GM21381 (cell line): ENCODE measurements around the gene EIF2B4.

Experiments used
- ATAC-seq: cut with Tn5 transposase; IDR thresholded peaks from one replicate; pipeline ENCODE4 v1.9.1; 2021; ENCODE audit warnings: mild to moderate bottlenecking, moderate library complexity; ENCODE audit not compliant: unreplicated experiment

Gene EIF2B4

GRCh38 chr2:27370026-27370815 is at the start of gene EIF2B4, which contains the start of gene SNX17:
Gene EIF2B4, minus strand, starts transcription at chr2:27370338. Its CDS starts 24 bp downstream, at chr2:27370314.
Gene SNX17, plus strand, starts transcription at chr2:27370616. Its CDS starts 128 bp downstream, at chr2:27370744.
- peak; percentile 89 for ATAC-seq

DNA sequence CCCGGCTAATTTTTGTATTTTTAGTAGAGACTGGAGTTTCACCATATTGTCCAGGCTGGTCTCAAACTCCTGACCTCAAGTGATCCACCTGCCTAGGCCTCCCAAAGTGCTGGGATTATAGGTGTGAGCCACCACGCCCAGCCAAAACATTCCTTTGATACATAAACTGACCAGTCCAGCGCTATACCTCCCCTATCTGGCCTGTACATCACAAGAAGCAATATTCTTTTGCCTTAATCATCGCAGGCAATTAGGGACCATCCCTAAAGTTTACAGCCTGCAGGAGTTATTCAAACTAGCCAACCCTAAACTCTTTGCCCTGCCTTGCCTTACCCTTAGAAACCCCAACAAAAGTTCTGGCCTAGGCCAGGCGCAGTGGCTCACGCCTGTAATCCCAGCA is 46.0 kb upstream of the EIF2B4 start:
- no peak for ATAC-seq

DNA sequence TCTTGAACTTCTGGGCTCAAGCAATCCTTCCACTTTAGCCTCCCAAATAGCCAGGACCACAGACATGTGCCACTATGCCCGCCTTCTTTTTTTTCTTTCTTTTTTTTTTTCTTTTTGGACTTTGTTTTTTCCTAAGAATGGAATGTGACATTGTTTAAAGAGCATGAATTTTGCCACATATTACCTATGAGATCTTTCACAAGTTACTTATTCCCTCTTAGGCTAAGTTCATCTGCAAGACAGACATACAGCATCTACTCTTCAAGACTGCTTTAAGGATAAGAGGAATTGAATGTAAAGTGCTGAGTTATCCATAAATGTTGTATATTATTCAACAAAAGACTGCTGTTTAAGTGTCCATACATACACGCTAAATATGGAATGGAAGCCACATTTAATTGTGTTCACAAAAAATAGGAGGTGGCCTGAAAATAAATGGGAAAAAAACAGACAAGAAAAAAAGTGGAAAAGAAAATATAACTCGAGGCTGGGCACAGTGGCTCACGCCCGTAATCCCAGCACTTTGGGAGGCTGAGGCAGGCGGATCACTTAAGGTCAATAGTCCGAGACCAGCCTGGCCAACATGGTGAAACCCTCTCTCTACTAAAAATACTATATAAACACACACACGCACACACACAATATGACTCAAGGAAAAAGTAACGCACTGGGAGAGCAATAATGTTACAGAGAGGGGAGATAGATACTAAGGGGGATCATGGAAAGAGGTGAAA is 42.4 kb upstream of the EIF2B4 start:
- ATAC-seq: no peak

DNA sequence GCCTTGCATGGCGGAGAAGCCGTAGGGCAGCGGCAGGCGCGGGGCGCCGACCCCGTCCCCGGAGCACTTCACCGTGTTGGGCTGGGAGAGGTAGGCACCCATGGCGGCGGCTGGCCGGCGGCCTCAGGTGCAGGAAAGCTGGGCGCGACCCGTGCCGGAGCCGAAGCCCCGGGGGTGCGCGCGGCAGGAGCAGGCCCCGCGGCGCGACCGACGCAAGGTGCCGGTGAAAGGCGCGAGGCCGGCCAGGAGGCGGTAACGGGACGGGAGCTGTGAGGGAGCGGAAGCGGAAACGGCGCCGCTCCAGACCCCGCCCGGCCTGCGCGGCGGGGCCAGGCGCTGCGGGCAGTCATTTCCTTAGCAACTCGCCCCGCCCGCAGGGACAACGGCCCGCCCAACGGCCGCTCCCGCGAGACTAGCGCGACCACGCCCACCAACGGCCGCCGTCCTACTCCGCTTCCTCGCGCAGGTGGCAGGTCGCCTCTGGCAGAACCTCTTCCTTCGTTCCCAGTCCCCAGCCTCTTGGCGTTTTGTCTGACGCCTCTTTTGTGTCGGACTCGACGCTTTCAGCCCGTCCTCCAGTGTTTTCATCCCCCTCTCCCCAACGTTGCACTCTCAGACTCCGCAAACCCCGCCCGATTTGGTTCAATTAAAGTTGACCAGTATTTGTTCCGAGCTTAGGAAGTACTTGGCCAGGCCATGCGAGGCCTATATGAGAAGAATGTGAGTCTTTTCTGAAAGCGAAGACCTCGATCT is 39.4 kb upstream of the EIF2B4 start, which contains the start of gene PPM1G:
Gene PPM1G, minus strand, starts transcription at position 271 of the 753 bp plus-strand sequence. Its CDS starts 169 bp downstream, at position 102.
- ATAC-seq: peak; percentile 95

DNA sequence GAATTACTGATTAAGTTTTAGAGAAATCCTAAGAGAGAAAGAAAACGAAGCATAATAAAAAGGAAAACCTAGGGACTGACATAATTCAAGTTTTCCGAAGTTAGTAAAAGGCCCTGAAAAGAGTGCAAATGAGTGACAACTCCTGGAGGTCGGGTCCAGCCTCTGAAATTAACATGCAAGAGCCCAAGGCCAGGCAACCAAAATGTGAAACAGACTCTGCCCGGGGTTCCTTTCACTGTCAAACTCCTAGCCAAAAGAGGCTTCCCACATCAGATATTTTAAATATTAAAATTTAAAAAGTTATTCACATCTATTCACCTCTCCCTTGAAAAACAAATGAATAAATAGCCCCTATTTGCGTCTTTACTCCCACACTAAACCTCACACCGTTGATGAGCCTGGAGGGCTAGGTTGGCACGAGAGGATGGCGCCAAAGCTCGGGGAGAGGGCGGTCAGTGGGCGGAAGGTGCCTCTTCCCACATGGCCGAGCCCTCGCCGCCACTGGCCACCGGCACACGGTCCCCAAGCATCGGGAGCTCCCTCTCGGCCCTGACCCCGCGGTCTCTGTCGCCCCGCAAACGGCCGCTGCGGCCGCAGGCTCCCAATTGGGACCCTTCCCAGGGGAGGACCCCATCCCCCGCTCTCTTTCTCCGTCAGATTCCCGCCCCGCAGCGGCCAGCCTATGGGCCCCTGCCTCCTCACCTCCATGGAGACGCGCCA is 38.6 kb upstream of the EIF2B4 start:
- peak; percentile 22 for ATAC-seq

DNA sequence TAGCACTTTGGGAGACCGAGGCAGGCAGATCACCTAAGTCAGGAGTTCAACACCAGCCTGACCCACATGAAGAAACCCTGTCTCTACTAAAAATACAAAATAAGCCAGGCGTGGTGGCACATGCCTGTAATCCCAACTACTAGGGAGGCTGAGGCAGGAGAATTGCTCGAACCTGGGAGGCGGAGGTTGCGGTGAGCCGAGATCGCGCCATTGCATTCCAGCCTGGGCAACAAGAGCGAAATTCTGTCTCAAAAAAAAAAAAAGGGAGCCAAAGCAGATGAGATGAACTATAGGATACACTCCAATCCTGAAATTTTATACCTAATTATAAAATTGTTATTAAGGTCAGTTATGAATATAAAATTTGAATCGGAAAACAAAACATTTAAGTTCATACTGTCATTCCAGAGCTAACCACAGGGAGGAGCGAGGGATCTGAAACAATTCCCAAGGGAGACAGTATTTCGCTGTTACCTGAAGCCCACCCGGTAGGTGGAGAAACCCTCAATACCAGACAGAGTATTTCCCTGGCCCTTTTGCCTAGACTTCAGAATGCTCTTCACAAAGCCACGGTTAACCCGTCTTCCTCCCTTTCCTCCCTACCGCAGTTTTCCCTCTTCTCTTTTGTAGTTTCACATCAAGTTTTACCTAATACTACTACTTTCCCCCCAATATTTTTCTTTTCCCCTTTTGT is 37.8 kb upstream of the EIF2B4 start:
- ATAC-seq: no peak

DNA sequence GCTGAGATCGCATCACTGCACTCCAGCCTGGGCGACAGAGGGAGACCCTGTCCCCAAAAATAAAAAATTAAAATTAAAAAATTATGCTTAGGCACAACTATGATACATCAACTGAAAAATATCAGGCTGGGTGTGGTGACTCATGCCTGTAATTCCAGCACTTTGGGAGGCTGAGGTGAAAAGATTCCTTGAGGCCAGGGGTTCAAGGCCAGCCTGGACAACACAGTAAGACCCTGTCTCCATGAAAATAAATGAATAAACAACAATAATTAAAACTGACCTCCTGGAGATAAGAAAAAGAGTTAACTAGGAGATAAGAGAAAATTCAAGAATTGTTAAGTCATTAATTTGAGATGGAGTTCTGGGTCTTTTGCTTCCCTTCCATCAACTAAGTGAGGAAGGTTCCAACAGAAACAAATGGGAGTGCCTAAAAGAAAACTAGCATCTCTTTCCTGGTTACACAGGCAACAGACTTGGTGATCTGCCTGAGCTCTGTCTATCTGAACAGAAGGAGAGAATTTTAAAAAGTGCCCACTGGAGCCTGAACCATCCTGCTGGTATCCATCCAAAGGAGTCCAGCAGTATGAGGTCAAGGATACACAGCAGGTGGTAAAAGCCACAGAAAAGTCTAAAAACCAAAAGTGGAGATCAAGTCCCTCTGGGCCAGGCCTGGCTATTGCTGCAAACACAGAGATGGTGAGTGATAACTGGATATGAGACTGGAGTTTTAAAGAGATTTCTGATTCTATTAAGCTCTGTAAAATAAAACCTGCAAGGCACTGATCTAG is 30.4 kb upstream of the EIF2B4 start:
- ATAC-seq: no peak

DNA sequence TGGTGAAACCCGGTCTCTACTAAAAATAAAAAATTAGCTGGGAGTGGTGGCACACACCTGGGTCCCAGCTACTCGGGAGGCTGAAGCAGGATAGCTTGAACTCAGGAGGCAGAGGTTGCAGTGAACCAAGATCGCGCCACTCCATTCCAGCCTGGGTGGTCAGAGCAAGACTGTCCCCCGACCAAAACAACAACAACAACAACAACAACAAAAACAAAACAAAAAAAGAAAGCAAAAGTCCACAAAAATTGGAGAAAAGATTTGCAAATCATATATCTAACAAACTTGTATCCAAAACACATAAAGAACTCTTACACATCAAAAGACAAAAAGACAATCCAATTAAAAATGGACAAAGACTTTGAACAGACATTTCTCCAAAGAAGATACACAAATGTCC is 28.8 kb upstream of the EIF2B4 start:
- ATAC-seq: no peak

DNA sequence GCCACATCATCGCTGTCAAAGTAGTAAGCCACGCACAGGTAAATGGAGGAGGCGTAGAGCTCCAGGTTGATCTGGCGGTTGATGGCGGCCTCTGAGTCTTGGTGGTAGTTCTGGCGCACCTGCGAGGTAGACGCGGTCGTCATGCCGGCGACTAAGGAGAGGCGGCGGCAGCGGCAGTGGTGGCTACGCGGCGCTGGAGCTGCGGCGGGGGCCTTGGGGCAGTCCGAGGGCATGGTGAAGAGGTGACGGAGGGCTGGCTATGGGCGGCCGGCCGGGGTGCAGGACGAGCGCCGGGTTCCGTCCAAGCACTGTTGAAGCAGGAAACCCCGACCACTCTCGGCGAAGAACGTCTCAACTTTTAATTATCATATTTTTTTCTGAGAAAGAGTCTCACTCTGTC is 23.1 kb upstream of the EIF2B4 start:
- no peak for ATAC-seq

GRCh38 chr2:27390822-27391679 is 20.9 kb upstream of the EIF2B4 start:
- no peak for ATAC-seq

- no peak for ATAC-seq
Observed at GRCh38 chr2:27381577-27382181, 11.5 kb upstream of the EIF2B4 start.

GRCh38 chr2:27380626-27381545 is 10.7 kb upstream of the EIF2B4 start, which contains the start of gene ZNF513:
Gene ZNF513, minus strand, starts transcription at chr2:27380734. Its CDS starts 208 bp downstream, at chr2:27380526.
- peak; percentile 79 for ATAC-seq

DNA sequence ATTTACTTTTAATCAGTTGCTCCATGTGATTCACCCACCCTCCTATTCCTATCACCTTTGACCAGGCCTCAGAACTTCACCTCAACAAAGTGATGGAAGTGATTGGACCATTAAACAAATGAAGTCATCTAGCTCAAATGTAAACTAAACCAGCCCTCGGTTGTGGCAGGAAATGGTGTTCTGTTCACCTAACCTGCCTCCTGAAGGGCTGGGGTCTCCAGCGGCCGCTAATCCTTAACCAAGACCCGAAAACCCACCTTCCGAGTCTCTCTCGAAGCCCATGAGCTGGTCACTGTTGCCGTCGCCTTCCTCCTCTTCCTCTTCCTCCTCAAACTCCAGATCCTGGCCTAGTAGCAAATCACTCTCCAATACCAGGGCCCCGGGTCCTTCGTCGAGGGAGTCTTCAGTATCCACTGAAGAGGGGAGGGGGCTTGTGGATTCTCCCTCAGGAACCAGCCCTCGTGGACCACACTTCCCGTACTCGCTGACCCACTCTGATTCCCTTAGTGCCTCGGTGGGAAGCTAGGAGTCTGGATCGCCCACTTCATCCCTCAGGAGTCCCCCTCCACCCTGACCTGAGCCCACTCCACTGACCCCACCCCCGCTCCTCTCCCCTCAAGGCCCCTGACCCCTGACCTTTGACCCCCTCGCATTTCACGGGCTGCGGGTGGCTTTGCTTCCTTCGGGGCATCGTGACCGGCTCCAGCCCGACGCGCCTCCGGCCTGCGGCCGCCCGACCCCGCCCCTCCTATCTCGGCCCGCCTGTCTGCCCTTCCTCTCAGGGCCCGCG is 9.9 kb upstream of the EIF2B4 start:
- ATAC-seq: no peak

- no peak for ATAC-seq
Observed at GRCh38 chr2:27379383-27379835, 9.3 kb upstream of the EIF2B4 start.

DNA sequence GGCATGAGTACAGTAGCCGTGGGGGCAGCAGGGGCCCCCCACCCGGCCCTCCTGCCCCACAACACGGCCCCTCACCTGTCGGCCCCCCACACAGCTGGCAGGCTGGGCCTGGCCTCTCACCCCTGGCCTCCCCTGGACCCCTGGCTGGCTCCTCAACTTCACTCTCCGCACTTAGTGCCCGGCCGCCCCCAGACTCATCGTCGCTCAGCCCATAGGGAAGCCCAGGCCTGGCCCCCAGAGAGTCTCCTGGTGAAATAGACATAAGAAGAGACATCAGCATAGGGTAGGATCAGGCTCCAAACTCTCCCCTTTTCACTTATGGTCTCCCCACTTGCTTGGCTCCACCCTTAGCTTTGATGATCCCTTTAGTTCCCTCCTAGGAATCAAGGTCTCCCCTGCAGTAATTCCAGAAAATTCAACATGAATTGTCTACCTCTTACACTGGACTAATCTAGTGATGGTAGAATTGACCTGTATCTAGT is 8.7 kb upstream of the EIF2B4 start:
- no peak for ATAC-seq
